Measurements from ENCODE around the gene TMEM215.
"Not testable (repeated sequence)": the region's sequence is repeated elsewhere in the genome, so short reads cannot be mapped to it uniquely, and the experiment has no call there.

TMEM215 gene, protein sequence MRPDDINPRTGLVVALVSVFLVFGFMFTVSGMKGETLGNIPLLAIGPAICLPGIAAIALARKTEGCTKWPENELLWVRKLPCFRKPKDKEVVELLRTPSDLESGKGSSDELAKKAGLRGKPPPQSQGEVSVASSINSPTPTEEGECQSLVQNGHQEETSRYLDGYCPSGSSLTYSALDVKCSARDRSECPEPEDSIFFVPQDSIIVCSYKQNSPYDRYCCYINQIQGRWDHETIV

DNA sequence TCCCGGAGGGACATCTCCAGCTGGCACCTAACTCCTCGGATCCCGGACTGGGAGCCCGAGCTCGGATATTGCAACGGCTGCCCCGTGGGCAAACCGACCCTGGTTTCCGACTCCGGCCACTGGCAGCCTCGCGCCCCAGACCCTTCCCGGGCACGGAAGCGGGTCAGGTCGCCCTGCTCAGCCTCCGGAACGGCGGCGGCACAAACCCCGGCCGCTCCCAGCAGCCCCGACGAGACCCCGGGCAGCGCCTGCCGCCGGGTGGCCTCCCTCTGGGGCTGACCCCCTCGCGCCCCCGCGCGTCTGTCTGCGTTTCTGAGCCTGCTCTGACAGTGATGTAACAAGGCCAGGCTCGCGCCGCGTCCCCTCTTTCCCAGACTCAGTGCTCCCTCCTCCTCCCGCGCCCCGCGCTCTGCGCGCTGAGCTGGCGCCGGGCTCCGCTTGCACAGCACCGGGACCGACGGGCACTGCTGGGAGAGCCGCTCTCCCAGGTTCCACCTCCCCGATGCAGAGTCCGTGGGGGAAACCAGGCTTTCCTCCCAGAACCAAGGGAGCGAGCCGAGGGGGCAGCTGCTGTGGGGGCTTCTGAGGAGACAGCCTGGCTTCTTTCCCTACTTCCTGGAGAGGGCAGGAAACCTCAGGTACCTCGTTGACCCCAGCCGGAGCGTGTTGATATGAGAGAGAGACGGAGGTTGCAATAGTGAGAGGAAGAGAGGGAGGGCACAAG, at the start of gene TMEM215:
TMEM215 (plus strand) TSS at position 373 of the 724 bp plus-strand sequence. CDS start 644 bp downstream, outside the sequence.
- in situ Hi-C loops (cut with HindIII; ENCODE audit: low pct_ligation_motif_present, low pct_unique_long_range_greater_than_20kb, low sequenced_read_pairs): no loop called here
- peak; percentile 1 for DNase-seq

DNA sequence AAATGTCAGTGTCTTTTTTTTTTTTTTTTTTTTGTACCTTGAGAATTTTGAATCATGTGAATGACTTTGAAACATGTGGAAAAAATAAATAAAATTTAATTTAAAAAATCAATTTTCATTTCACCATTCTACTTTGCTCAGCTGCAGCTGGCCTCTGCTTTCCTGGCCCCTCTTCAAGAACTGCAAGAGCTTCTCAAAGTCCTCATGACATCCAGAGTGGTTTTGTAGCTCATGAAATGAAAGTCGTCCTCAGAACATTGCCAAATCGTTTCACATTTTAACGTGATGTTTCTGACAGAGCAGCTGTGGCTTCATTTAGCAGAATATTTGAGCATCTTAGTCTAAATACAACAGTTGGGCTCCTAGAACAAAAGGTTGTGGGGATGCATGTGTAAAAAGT, 47.9 kb upstream of the TMEM215 start:
- in situ Hi-C loops (cut with HindIII; ENCODE audit: low pct_ligation_motif_present, low pct_unique_long_range_greater_than_20kb, low sequenced_read_pairs): no loop called here
- DNase-seq: no peak

DNA sequence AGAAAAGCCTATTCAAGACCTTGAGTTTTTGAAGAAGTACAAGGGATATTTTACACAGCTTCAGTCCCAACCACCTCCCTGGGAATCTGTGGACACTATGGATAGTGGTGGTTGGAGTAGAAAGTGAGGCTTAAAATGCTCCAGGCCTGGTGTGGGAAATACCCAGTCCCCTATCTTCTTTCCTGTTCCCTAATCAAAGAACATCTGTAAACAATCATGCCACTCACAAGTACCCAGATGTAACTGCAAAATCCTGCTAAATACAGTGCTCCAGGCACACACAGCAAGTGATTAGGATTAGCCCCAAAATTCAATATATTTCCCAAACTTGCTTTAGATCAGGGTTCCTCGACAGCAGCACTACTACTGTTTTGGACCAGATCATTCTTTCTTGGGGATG, 46.0 kb upstream of the TMEM215 start:
- DNase-seq: no peak
- in situ Hi-C loops (cut with HindIII; ENCODE audit: low pct_ligation_motif_present, low pct_unique_long_range_greater_than_20kb, low sequenced_read_pairs): no loop called here

DNA sequence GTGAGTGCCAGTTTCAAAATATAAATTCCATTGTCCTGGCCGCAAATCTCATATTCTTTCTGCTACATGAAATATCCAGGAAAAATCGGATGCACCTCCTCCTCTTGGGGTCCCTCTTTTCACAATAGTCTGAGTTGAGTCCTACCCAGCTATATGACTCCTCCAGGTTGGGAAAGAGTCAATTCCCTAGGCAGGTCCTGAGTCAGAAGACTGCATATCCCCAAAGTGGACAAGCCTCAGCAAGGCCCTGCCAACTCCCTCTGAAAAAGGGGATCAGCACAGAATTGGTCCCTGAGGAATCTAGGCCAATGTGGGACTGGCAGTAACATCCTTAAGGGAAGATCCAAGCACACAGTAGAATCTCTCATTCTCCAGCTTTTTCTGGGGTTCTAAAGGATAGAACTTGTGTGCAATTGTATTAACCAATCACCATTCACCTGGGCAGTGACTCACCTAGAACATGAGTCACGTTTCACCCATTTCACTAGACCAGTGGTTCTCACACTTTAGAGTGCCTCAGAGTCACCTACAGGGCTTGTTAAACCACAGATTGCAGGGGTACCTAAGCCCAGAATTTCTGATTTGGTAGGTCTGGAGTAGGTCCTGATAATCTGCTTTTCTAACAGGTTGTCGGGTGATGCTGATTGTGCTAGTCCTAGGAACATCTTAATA, 44.7 kb upstream of the TMEM215 start:
- in situ Hi-C loops (cut with HindIII; ENCODE audit: low pct_ligation_motif_present, low pct_unique_long_range_greater_than_20kb, low sequenced_read_pairs): no loop called here
- peak; percentile 18 for DNase-seq

DNA sequence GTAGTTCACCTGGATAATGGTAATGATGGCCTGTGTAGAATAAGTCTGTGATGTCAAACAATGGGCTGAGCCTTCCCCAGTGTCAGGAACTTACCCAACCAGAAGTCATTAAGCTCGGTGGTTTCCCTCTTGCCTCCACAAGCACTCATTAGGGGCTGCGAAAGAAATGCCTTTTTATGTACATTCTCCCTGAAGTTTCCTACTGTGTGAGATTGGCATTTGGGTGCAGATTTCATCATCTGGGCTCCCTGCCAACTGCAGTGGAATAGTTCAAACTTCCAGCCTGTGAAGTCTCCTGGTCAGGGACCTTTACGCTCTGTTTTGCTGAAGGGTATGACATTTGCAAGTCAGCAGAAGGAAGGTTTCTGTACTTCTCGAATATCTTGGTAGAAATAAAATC, 41.6 kb upstream of the TMEM215 start:
- in situ Hi-C loops (cut with HindIII; ENCODE audit: low pct_ligation_motif_present, low pct_unique_long_range_greater_than_20kb, low sequenced_read_pairs): no loop called here

DNA sequence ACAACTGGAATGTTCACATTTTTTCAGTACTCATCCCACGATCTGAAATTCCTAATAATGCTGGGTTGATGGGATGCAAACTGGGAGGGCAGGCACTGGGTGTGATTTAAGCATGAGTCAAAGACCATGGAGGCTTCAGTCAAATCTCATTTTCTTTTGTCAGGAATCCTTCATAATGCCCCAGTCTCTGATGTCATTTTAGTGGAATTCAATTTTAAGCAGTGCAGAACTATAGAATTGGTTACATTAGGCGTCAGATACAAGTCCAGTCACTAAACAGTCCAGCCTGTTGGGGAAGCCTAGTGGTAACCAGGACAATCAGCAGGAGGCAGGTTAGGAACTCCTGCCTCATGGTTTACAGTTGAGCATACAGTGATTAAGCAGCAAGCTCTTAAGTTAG, 41.0 kb upstream of the TMEM215 start:
- in situ Hi-C loops (cut with HindIII; ENCODE audit: low pct_ligation_motif_present, low pct_unique_long_range_greater_than_20kb, low sequenced_read_pairs): no loop called here

More for the DNA sequence above, 41.6 kb upstream of the TMEM215 start:
- DNase-seq: no peak

DNA sequence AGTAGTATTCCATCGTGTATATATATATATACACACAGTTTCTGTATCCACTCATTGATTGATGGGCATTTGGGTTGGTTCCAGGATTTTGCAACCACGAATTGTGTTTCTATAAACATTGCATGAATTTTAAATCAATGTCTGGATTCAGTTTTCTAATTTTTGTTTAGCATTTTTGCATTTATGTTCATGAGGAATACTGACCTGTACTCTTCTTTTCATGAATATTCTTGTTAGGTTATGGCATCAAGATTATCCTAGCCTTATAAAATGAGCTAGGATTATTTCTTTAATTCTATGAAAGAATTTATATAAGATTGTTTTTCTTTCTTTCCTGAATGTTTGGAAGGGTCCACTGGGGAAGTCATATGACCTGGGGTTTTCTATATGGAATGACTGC, 35.3 kb upstream of the TMEM215 start:
- DNase-seq: no peak
- in situ Hi-C loops (cut with HindIII; ENCODE audit: low pct_ligation_motif_present, low pct_unique_long_range_greater_than_20kb, low sequenced_read_pairs): no loop called here

More for the DNA sequence above, 41.0 kb upstream of the TMEM215 start:
- no peak for DNase-seq

DNA sequence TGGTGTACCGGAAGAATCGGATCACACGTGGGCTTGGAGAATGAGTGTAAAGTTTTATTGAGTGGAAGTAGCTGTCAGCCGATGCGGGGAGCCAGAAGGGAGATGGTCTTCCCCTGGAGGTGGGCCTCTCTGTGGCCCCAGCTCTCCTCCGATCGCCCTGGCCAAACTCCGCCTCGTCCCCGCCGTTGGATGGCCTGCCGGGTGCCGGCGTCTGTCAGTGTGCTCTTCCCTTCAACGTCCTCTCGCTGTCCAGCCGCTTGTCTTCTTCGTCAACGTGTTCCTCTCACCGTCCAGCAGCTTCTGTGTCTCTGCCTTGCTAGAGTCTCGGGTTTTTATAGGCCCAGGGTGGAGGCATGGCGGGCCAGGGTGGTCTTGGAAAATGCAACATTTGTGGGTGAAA, 27.6 kb upstream of the TMEM215 start:
- DNase-seq: no peak
- in situ Hi-C loops (cut with HindIII; ENCODE audit: low pct_ligation_motif_present, low pct_unique_long_range_greater_than_20kb, low sequenced_read_pairs): no loop called here

DNA sequence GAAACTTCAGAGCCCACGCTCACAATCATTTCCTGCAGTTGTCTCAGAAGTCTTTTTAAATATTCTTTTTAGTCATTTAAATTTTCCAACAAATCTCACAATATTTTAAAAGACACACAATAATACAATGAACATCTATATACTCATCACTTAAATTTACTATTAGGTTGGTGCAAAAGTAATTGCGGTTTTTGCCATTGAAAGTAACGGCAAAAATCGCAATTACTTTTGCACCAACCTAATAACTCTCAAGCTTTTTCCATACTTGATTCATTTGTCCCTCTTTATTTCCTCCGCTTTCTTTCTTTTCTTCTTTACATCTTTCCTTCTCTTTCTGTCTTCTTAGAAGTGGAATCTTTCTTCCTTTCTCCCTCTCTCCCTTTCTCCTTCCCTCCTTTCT, 19.2 kb upstream of the TMEM215 start:
- in situ Hi-C loops (cut with HindIII; ENCODE audit: low pct_ligation_motif_present, low pct_unique_long_range_greater_than_20kb, low sequenced_read_pairs): no loop called here
- no peak for DNase-seq

DNA sequence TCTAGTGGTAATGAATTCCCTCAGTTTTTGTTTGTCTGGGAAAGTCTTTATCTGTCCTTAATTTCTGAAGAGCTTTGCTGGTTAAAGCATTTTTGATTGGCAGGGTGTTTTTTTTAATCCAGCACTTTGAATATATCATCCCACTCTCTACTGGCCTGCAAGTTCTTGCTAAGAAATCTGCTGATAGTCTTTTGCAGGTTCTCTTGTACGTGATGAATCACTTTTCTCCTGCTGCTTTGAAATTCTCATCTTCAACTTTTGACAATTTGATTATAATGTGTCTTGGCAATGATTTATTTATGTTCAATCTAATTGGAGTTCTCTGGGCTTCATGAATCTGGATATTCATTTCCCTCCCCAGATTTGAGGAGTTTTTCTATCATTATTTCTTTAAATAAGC, 8.1 kb upstream of the TMEM215 start:
- in situ Hi-C loops (cut with HindIII; ENCODE audit: low pct_ligation_motif_present, low pct_unique_long_range_greater_than_20kb, low sequenced_read_pairs): no loop called here
- no peak for DNase-seq

DNA sequence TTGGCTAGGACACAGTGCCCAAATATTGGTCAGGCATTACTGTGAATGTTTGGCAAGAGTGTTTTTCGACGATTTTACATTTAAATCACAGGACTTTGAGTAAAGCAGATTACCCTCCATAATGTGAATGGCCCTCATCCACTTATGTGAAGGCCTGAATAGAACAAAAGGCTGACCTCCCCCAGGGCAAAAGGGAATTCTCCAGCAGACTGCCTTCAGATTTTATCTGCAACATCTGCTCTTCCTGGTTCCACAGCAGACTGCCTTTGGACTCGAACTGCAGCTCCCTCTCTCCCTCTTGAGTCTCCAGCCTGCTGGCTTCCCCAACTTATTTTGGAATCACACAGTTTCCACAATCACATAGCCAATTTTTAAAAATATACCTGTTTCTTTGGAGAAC, 7.1 kb upstream of the TMEM215 start:
- no peak for DNase-seq
- in situ Hi-C loops (cut with HindIII; ENCODE audit: low pct_ligation_motif_present, low pct_unique_long_range_greater_than_20kb, low sequenced_read_pairs): no loop called here

DNA sequence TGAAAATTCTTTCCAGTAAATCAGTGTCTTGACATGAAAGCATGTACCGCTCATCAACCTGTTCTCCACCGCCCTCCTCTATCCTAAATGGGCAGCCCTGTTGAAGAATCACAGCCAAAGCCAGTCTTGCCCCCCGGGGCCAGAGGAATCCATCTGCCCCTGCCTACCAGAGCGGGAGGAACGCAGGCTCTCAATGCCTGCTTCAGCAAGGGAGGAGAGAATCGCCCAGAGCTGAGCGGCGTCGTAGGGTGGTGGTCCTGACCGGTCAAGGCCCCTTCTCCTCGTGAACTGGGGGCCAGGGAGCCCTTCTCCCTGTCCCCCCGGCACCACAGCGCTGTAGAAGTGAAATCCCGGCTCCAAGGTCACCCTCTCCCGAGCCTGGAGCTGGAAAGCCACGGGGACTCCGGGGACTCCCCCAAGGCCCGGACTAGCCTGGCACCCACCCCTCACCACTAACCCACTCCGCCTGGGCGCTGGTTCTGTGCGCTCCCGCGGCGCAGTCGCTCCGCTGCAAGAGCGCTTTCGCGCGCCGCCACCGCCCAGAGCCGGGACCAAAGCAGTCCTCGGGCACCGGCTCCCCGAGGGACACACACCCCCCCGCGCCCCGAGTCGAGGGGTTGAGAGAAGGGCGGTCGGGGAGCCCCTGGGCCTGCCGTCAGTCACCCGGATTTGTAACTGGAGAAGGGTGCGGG, 718 bp upstream of the TMEM215 start:
- DNase-seq: no peak
- in situ Hi-C loops (cut with HindIII; ENCODE audit: low pct_ligation_motif_present, low pct_unique_long_range_greater_than_20kb, low sequenced_read_pairs): no loop called here

DNA sequence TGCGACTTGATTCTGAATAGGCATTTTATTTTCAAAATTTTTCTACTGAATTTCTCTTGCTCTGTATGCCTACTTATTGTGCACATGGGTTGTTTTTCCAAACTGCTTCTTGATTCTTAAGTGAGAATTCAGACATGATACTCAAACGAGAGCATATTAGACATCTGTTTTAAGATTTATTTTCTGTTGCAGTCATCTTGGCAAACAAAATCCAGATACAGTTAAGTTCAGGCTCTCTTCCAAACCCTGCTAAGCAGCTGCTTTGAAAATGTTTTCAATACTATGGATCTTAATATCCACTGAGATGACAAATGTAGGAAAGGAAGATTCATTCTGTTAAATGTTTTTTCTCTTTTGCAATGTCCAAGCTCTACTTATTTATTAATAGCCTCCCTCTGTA, 4.5 kb downstream of the TMEM215 start:
- DNase-seq: no peak
- in situ Hi-C loops (cut with HindIII; ENCODE audit: low pct_ligation_motif_present, low pct_unique_long_range_greater_than_20kb, low sequenced_read_pairs): no loop called here

DNA sequence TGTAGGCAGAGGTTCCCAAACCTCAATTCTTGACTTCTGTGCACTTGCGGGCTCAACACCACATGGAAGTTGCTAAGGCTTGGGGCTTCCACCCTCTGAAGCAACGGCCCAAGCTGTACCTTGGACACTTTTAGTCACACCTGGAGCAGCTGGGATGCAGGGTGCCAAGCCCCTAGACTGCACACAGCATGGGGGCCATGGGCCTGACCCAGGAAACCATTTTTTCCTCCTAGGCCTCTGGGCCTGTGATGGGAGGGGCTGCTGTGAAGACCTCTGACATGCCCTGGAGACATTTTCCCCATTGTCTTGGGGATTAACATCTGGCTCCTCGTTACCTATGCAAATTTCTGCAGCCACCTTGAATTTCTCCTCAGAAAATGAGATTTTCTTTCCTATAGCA, 12.7 kb downstream of the TMEM215 start:
- DNase-seq; in situ Hi-C loops (cut with HindIII; ENCODE audit: low pct_ligation_motif_present, low pct_unique_long_range_greater_than_20kb, low sequenced_read_pairs): not testable (repeated sequence)

DNA sequence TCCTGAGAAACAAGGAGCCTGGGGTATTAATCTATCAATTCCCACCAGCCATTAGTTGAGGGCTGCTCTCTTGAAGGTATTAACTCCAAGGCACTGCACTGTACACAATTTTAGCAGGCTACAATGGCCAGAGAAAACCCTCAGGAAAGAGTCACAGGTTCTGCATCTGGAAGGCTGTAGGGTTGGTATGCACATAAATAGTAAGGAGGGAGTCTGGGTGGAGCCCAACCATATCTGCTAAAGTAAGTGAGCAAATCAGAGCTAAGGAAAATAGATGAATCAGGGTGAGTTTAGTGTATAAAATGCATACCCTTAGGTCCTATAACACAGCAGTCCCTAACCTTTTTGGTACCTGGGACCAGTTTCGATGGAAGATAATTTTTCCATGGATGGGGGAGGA, 18.2 kb downstream of the TMEM215 start:
- in situ Hi-C loops (cut with HindIII; ENCODE audit: low pct_ligation_motif_present, low pct_unique_long_range_greater_than_20kb, low sequenced_read_pairs): no loop called here

DNA sequence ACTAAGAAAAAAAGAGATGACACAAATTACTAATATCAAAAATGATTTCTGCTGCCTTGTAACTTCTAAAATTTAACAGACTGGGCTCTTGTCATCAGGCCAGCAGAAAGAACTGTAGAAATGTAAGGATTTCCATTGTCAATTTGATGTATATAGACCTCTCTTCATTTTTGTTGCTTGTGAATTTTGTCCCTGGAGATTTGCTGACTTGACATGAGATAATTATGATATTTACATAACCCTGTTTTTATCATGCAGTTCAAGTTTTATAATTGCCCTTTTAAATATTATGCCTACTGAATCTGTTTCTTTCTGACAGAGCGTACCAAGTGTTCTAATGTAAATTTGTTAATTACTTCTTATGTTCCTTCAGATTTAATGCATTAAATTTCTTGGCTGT, 23.9 kb downstream of the TMEM215 start:
- DNase-seq: no peak
- in situ Hi-C loops (cut with HindIII; ENCODE audit: low pct_ligation_motif_present, low pct_unique_long_range_greater_than_20kb, low sequenced_read_pairs): no loop called here

More for the DNA sequence above, 18.2 kb downstream of the TMEM215 start:
- no peak for DNase-seq

DNA sequence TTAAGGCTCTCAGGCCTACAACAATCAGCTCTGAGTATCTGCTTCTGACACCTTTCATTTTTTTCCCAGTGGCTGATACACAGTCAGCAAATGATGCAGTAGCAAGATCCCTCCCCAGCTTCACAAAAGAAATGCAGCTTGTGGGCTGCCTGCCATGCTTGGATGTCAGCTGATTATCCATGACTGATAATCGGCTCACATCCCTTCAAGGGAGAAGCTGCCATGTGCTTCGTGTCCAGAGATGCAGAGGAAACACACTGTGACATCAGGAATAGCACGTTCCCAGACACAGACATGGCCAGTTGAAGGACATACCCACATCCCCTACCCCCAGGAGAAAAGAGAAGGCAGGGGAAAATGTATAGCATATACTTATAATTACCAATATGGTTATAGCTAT, 27.9 kb downstream of the TMEM215 start:
- in situ Hi-C loops (cut with HindIII; ENCODE audit: low pct_ligation_motif_present, low pct_unique_long_range_greater_than_20kb, low sequenced_read_pairs): no loop called here
- DNase-seq: no peak

DNA sequence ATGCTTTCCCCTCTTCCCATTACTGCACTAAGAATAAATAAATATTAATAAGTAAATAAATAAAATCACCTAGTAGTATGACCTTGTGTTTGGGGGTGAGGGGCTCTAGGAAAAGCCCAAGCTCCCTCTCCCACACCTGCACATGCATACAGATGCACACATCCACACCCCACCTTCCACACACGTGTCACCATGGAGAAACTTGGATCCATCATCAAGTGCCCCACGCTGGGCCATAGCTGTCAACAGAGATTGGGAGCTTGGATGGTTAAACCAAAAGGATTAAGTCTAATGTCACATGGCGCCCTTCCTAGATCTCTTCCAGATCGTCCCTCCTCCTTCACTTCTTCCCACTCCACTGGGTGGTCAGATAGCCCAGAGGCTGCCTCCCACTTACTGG, 37.0 kb downstream of the TMEM215 start:
- in situ Hi-C loops (cut with HindIII; ENCODE audit: low pct_ligation_motif_present, low pct_unique_long_range_greater_than_20kb, low sequenced_read_pairs): no loop called here
- DNase-seq: no peak

DNA sequence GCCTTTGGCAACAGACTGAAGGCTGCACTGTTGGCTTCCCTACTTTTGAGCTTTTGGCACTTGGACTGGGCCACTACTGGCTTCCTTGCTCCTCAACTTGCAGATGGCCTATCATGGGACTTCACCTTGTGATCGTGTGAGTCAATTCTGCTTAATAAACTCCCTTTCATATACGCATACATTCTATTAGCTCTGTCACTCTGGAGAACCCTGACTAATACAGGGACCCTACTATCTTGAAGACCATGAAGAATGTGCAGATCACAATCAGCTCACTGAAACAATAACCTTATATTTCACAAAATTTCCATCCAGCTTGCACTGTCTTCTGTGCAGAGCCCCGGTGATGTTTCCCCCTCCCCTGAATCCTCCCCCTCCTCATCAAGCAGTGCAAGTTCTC, 39.8 kb downstream of the TMEM215 start:
- in situ Hi-C loops (cut with HindIII; ENCODE audit: low pct_ligation_motif_present, low pct_unique_long_range_greater_than_20kb, low sequenced_read_pairs): no loop called here
- DNase-seq: no peak

Measured in ACHN (cell line).